ENCODE data around the gene FOXO1. TPM values are rescaled to one million over a fixed set of nuclear protein-coding genes. Genes with fewer than 3 reads are reported as not detected.
A peak's percentile ranks its signal among the peaks of the same experiment; 100 is the strongest.

Gene FOXO1
- total RNA-seq, 4 donors from 2014 or later: 117 to 250 (median 159) TPM

DNA sequence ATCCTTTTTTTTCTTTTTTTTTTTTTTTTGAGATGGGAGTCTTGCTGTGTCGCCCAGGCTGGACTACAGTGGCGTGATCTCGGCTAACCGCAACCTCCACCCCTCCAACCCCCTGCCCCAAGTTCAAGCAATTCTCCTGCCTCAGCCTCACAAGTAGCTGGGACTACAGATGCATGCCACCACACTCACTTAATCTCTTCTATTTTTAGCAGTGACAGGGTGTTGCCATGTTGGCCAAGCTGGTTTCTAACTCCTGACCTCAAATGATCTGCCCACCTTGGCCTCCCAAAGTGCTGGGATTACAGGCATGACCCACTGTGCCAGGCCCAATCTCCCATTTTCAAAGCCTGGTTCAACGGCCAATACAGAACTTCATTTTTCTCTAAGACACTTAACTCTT lies 9.1 kb downstream of the FOXO1 start:
- no peak for TF ChIP-seq POLR2A (IDR thresholded peaks at IDR 0.05)
- TF ChIP-seq, protein P1, sequence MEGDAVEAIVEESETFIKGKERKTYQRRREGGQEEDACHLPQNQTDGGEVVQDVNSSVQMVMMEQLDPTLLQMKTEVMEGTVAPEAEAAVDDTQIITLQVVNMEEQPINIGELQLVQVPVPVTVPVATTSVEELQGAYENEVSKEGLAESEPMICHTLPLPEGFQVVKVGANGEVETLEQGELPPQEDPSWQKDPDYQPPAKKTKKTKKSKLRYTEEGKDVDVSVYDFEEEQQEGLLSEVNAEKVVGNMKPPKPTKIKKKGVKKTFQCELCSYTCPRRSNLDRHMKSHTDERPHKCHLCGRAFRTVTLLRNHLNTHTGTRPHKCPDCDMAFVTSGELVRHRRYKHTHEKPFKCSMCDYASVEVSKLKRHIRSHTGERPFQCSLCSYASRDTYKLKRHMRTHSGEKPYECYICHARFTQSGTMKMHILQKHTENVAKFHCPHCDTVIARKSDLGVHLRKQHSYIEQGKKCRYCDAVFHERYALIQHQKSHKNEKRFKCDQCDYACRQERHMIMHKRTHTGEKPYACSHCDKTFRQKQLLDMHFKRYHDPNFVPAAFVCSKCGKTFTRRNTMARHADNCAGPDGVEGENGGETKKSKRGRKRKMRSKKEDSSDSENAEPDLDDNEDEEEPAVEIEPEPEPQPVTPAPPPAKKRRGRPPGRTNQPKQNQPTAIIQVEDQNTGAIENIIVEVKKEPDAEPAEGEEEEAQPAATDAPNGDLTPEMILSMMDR (IDR thresholded peaks at IDR 0.05 in 4 of 5, conservative IDR thresholded peaks at IDR 0.05 in 1 of 5): no peak
- intact Hi-C loops (cut with DNase I; ENCODE audit: low total_unique reads): loop anchor here (1.0 kb wide), 1 partner anchor 11 kb away; no protein-coding TSS in a partner anchor
- Histone ChIP-seq H3K4me1 (peaks cover 82 to 87% of the 10 kb centered on the region in 2 donors), H3K36me3 (no peaks in the 10 kb centered on the region), H3K27ac (peak overlapping the region; percentile 96 to 99 (median 98)), H3K4me3 (no peak overlapping the region), H3K9me3 (no peaks in the 10 kb centered on the region), H3K27me3 (no peaks in the 10 kb centered on the region)
- peak; percentile 28 to 63 for DNase-seq
- ATAC-seq: peak; percentile 60 to 72
- in situ Hi-C loops (cut with MboI; ENCODE audit: low sequenced_read_pairs in 4 of 4): loop anchor here in 2 of 4 donors (25.0 kb wide), 2 partner anchors 120 to 420 kb away; no protein-coding TSS in a partner anchor

DNA sequence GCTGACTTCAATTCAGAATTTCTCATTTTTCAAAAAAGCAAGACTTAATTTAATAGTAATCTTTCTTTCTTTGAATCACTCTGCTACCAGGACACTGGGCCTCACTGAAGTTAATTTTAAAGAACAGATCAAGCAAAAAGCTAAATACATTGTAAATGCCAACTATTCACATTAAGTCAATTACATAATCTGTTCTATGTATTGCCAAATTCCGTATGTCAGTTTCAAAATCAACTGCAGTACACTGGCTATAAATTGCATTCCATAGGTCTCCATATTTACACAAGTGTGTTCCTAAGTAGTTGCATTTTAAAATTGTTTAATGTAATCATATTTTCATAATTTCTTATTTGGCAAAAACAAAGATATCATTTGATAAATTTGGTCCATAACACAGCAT lies 10.1 kb downstream of the FOXO1 start:
- H3K4me3 ChIP-seq: no peak overlapping the region
- intact Hi-C loops (cut with DNase I; ENCODE audit: low total_unique reads): no loop called here

GRCh38 chr13:40653527-40654318 lies 12.7 kb downstream of the FOXO1 start:
- Histone ChIP-seq H3K27ac (peak overlapping the region; percentile 8 to 56 (median 31)), H3K4me1 (peaks cover 76 to 87% of the 10 kb centered on the region in 2 donors), H3K27me3 (no peaks in the 10 kb centered on the region), H3K9me3 (no peaks in the 10 kb centered on the region), H3K4me3 (peak overlapping the region in 1 of 4 donors; percentile 35), H3K36me3 (no peaks in the 10 kb centered on the region)
- no peak for DNase-seq
- TF ChIP-seq, protein P1 (IDR thresholded peaks at IDR 0.05 in 4 of 5, conservative IDR thresholded peaks at IDR 0.05 in 1 of 5): no peak
- no peak for TF ChIP-seq POLR2A (IDR thresholded peaks at IDR 0.05)
- in situ Hi-C loops (cut with MboI; ENCODE audit: low sequenced_read_pairs in 4 of 4) (loop anchor here in 2 of 4 donors (25.0 kb wide), 2 partner anchors 116 to 416 kb away; no protein-coding TSS in a partner anchor), intact Hi-C loops (cut with DNase I; ENCODE audit: low total_unique reads) (no loop called here)
- no peak for ATAC-seq

More for the DNA sequence above, 10.1 kb downstream of the FOXO1 start:
- no peaks in the 10 kb centered on the region for H3K9me3 ChIP-seq
- no peaks in the 10 kb centered on the region for H3K36me3 ChIP-seq
- TF ChIP-seq, protein P1 (IDR thresholded peaks at IDR 0.05 in 4 of 5, conservative IDR thresholded peaks at IDR 0.05 in 1 of 5): no peak
- TF ChIP-seq POLR2A (IDR thresholded peaks at IDR 0.05): no peak
- H3K4me1 ChIP-seq: peaks cover 75 to 86% of the 10 kb centered on the region in 2 donors
- in situ Hi-C loops (cut with MboI; ENCODE audit: low sequenced_read_pairs in 4 of 4): loop anchor here in 2 of 4 donors (25.0 kb wide), 2 partner anchors 119 to 419 kb away; no protein-coding TSS in a partner anchor
- H3K27ac ChIP-seq: peak overlapping the region in 3 of 4 donors; percentile 51 to 98 (median 96)
- H3K27me3 ChIP-seq: no peaks in the 10 kb centered on the region
- DNase-seq (no peak), ATAC-seq (no peak)

GRCh38 chr13:40652588-40652940 lies 13.9 kb downstream of the FOXO1 start:
- peaks cover 76 to 87% of the 10 kb centered on the region in 2 donors for H3K4me1 ChIP-seq
- no peak overlapping the region for H3K4me3 ChIP-seq
- H3K27ac ChIP-seq: peak overlapping the region in 1 of 4 donors; percentile 16
- no peak for ATAC-seq
- no peaks in the 10 kb centered on the region for H3K9me3 ChIP-seq
- in situ Hi-C loops (cut with MboI; ENCODE audit: low sequenced_read_pairs in 4 of 4) (loop anchor here in 2 of 4 donors (25.0 kb wide), 2 partner anchors 115 to 415 kb away; no protein-coding TSS in a partner anchor), intact Hi-C loops (cut with DNase I; ENCODE audit: low total_unique reads) (no loop called here)
- no peaks in the 10 kb centered on the region for H3K27me3 ChIP-seq
- H3K36me3 ChIP-seq: no peaks in the 10 kb centered on the region
- TF ChIP-seq, protein P1 (IDR thresholded peaks at IDR 0.05 in 4 of 5, conservative IDR thresholded peaks at IDR 0.05 in 1 of 5): no peak
- TF ChIP-seq POLR2A (IDR thresholded peaks at IDR 0.05): no peak
- DNase-seq: no peak

All from gastrocnemius medialis (tissue), 4 donors.